ENCODE data around the gene PSMD5.

DNA sequence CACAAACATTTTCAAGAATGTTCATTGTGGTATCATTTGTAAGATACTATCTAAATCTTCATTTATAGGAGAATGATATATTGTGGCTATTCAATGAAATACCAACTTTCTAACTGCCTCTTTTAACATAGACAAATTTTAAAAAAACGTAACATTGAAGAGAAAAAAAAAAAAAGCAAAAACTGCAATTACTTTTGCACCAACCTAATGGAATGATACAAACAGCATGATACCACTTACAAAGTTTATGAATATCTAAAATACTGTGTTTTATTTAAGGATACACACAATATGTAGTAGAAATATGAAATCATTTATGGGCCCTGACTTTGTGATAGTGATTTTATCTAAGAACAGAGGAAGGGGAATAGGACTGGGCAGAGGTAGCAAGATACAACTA lies 24.1 kb downstream of the PSMD5 start:
- TF ChIP-seq, protein P1, sequence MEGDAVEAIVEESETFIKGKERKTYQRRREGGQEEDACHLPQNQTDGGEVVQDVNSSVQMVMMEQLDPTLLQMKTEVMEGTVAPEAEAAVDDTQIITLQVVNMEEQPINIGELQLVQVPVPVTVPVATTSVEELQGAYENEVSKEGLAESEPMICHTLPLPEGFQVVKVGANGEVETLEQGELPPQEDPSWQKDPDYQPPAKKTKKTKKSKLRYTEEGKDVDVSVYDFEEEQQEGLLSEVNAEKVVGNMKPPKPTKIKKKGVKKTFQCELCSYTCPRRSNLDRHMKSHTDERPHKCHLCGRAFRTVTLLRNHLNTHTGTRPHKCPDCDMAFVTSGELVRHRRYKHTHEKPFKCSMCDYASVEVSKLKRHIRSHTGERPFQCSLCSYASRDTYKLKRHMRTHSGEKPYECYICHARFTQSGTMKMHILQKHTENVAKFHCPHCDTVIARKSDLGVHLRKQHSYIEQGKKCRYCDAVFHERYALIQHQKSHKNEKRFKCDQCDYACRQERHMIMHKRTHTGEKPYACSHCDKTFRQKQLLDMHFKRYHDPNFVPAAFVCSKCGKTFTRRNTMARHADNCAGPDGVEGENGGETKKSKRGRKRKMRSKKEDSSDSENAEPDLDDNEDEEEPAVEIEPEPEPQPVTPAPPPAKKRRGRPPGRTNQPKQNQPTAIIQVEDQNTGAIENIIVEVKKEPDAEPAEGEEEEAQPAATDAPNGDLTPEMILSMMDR (IDR thresholded peaks at IDR 0.05; ENCODE audit: insufficient read depth, low read length, poor library complexity, severe bottlenecking), result no peak
- TF ChIP-seq EZH2phosphoT487 (conservative IDR thresholded peaks at IDR 0.05; ENCODE audit: low read length), result no peak

Measured in SU-DHL-6 (cell line).